Kidney epithelial cell (primary cell): Measurements from ENCODE around the gene STXBP2. TPM values are rescaled to one million over a fixed set of nuclear protein-coding genes. Genes with fewer than 3 reads are reported as not detected.

Experiments
- DNase-seq: peaks from one replicate; pipeline ENCODE4 v3.0.0-alpha.2; 2010; ENCODE audit warnings: low read depth
- H3K27me3 ChIP-seq: 2 replicates; pipeline ENCODE4 v1.6.0; 2011; ENCODE audit warnings: low read length; ENCODE audit not compliant: control insufficient read depth, insufficient read depth
- H3K36me3 ChIP-seq: 2 replicates; pipeline ENCODE4 v1.5.1; 2011; ENCODE audit warnings: low read length; ENCODE audit not compliant: control insufficient read depth, insufficient read depth
- H3K4me3 ChIP-seq: 2 replicates; pipeline ENCODE4 v1.5.1; 2011; ENCODE audit warnings: low read depth, mild to moderate bottlenecking, control low read depth, low read length
- CTCF ChIP-seq: IDR thresholded peaks from 2 replicates; pipeline ENCODE4 v1.5.1; 2011; ENCODE audit warnings: mild to moderate bottlenecking, moderate library complexity, low read length, control low read depth, inconsistent platforms; ENCODE audit not compliant: insufficient read depth, poor library complexity, severe bottlenecking
- total RNA-seq: library from RNA; depleted of rRNA; stranded (reverse); fragments of >200 nt; gene quantifications from 2 replicates; pipeline ENCODE4 v1.2.3, GENCODE V29; 2015

STXBP2 gene
- total RNA-seq, 1 donor from 2014 or later, result 65.7 TPM

- Histone ChIP-seq H3K27me3 (no peaks in the 10 kb centered on the region), H3K36me3 (no peaks in the 10 kb centered on the region), H3K4me3 (no peak overlapping the region)
- no peak for DNase-seq
- no peak for TF ChIP-seq CTCF
These were observed 25.2 kb upstream of the STXBP2 start for GRCh38 chr19:7611541-7612279.

- no peak for TF ChIP-seq CTCF
- no peak for DNase-seq
- Histone ChIP-seq H3K36me3 (no peaks in the 10 kb centered on the region), H3K4me3 (no peak overlapping the region), H3K27me3 (no peaks in the 10 kb centered on the region)
These were observed 24.3 kb upstream of the STXBP2 start for GRCh38 chr19:7612282-7613274.

- no peak for TF ChIP-seq CTCF
- no peaks in the 10 kb centered on the region for H3K27me3 ChIP-seq
- H3K36me3 ChIP-seq, result no peaks in the 10 kb centered on the region
- no peak for DNase-seq
- H3K4me3 ChIP-seq, result no peak overlapping the region
These were observed 21.8 kb upstream of the STXBP2 start for GRCh38 chr19:7614859-7615741.

GRCh38 chr19:7617172-7617571 lies 19.7 kb upstream of the STXBP2 start:
- no peak for TF ChIP-seq CTCF
- DNase-seq, result no peak
- Histone ChIP-seq H3K27me3 (no peaks in the 10 kb centered on the region), H3K4me3 (no peak overlapping the region), H3K36me3 (no peaks in the 10 kb centered on the region)

GRCh38 chr19:7617735-7618134 lies 19.2 kb upstream of the STXBP2 start:
- DNase-seq, result no peak
- H3K36me3 ChIP-seq, result no peaks in the 10 kb centered on the region
- no peaks in the 10 kb centered on the region for H3K27me3 ChIP-seq
- no peak for TF ChIP-seq CTCF
- H3K4me3 ChIP-seq, result no peak overlapping the region
